ENCODE data around the gene ABCG2. TPM values are rescaled to one million over a fixed set of nuclear protein-coding genes. Genes with fewer than 3 reads are reported as not detected.

Gene ABCG2
- total and polyA plus RNA-seq, 2 of the 4 experiments (the other 2 are of a cell fraction): 0.50 to 1.1 TPM

GRCh38 chr4:88166608-88167007 is 8.2 kb upstream of the ABCG2 start:
- DNase-seq (no peak), ATAC-seq (ENCODE audit: low read depth) (no peak)
- intact Hi-C loops (cut with micrococcal nuclease): no loop called here
- Histone ChIP-seq H3K23ac (ENCODE audit: low read depth, low read length) (no peak overlapping the region), H2AFZ (replicated peaks; ENCODE audit: low read length, poor library complexity) (no peak overlapping the region), H3K27me3 (ENCODE audit: control insufficient read depth, insufficient read depth, low read length) (no peaks in the 10 kb centered on the region), H2BK5ac (ENCODE audit: low read depth, low read length, poor library complexity, severe bottlenecking) (no peak overlapping the region), H2AK9ac (replicated peaks; ENCODE audit: low read depth, low read length, poor library complexity) (no peak overlapping the region), H3K4ac (ENCODE audit: low read depth, low read length) (no peak overlapping the region), H3K9me1 (ENCODE audit: insufficient read depth, low read length) (no peaks in the 10 kb centered on the region), H2BK20ac (ENCODE audit: low read depth, low read length) (no peak overlapping the region), H4K8ac (ENCODE audit: low read depth in 2 of 2, low read length in 2 of 2) (no peak overlapping the region), H2BK120ac (ENCODE audit: low read depth, low read length) (no peak overlapping the region), H3K9me3 (ENCODE audit: control insufficient read depth, insufficient read depth, low read length) (no peaks in the 10 kb centered on the region), H3K4me2 (ENCODE audit: low read depth, low read length) (no peak overlapping the region), H3K36me3 (ENCODE audit: control insufficient read depth, insufficient read depth, low read length) (no peaks in the 10 kb centered on the region), H2BK15ac (ENCODE audit: low read depth, low read length) (no peak overlapping the region), H3K9ac (ENCODE audit: low read depth, low read length) (no peak overlapping the region), H3K14ac (replicated peaks; ENCODE audit: low read depth, low read length) (peak overlapping the region; percentile 46; the same call in 1 of the 2 replicates), H4K20me1 (ENCODE audit: insufficient read depth, low read length) (no peaks in the 10 kb centered on the region), H4K91ac (ENCODE audit: insufficient read depth, low read depth, low read length) (no peak overlapping the region), H3K4me1 (ENCODE audit: control insufficient read depth, insufficient read depth, low read length) (no peaks in the 10 kb centered on the region), H3K56ac (ENCODE audit: extremely low read depth, insufficient read depth, low read length) (no peak overlapping the region), H3K18ac (ENCODE audit: low read depth, low read length) (no peak overlapping the region), H3K79me1 (ENCODE audit: low read depth in 1 of 2, low read length in 2 of 2) (no peaks in the 10 kb centered on the region), H2AK5ac (ENCODE audit: low read depth, low read length) (no peak overlapping the region), H3K27ac (ENCODE audit: insufficient read depth, low read length) (no peak overlapping the region), H4K5ac (ENCODE audit: low read depth, low read length) (no peak overlapping the region), H3K4me3 (ENCODE audit: insufficient read depth, low read depth, low read length) (no peak overlapping the region)
- POLR2A ChIA-PET (ENCODE audit: unreplicated experiment): no interaction called here
- in situ Hi-C loops (cut with MboI; ENCODE audit: low sequenced_read_pairs): no loop called here
- CTCF ChIA-PET: no interaction called here
- no peak for TF ChIP-seq USF2 (IDR thresholded peaks at IDR 0.05; ENCODE audit: low read depth, low read length)
- no peak for TF ChIP-seq FOS (IDR thresholded peaks at IDR 0.05; ENCODE audit: low read depth, low read length)
- TF ChIP-seq CEBPB (IDR thresholded peaks at IDR 0.05; ENCODE audit: low read depth, low read length): no peak
- TF ChIP-seq MXI1 (IDR thresholded peaks at IDR 0.05; ENCODE audit: borderline replicate concordance, low read depth, low read length): no peak
- no peak for TF ChIP-seq CTCF (conservative IDR thresholded peaks at IDR 0.05; ENCODE audit: low read depth, low read length)
- no peak for TF ChIP-seq CHD1 (IDR thresholded peaks at IDR 0.05; ENCODE audit: low read depth, low read length)
- no peak for TF ChIP-seq BHLHE40 (IDR thresholded peaks at IDR 0.05; ENCODE audit: low read depth, low read length)
- TF ChIP-seq MAFK (IDR thresholded peaks at IDR 0.05; ENCODE audit: low read depth, low read length): no peak
- no peak for TF ChIP-seq RCOR1 (IDR thresholded peaks at IDR 0.05; ENCODE audit: insufficient replicate concordance, low read length)
- TF ChIP-seq SMC3 (IDR thresholded peaks at IDR 0.05; ENCODE audit: low read depth, low read length): no peak
- TF ChIP-seq ELK1 (IDR thresholded peaks at IDR 0.05; ENCODE audit: borderline replicate concordance, low read depth, low read length): no peak
- no peak for TF ChIP-seq MAZ (IDR thresholded peaks at IDR 0.05; ENCODE audit: borderline replicate concordance, low read depth, low read length)
- TF ChIP-seq POLR2A (IDR thresholded peaks at IDR 0.05; ENCODE audit: low read depth, low read length): no peak
- WGBS, 2 experiments (ENCODE audit: extremely low coverage in 2 of 2, insufficient read length in 1 of 2): no CpG with 5 or more reads among the region's 3 CpGs
- dilution Hi-C loops (cut with HindIII; ENCODE audit: low sequenced_read_pairs, unreplicated experiment): no loop called here
- no TSS peak for BruUV-seq (replicated peaks)

Data from IMR-90 (cell line).